ENCODE measurements around the gene SGPP1. TPM values are rescaled to one million over a fixed set of nuclear protein-coding genes. Genes with fewer than 3 reads are reported as not detected.
A peak's percentile ranks its signal among the peaks of the same experiment; 100 is the strongest.

Gene SGPP1
- total and polyA plus RNA-seq, 10 of the 15 experiments (the other 5 are each of a cell fraction or from before 2014, with no cell fraction given): 3.5 to 37.7 (median 25.5) TPM

DNA sequence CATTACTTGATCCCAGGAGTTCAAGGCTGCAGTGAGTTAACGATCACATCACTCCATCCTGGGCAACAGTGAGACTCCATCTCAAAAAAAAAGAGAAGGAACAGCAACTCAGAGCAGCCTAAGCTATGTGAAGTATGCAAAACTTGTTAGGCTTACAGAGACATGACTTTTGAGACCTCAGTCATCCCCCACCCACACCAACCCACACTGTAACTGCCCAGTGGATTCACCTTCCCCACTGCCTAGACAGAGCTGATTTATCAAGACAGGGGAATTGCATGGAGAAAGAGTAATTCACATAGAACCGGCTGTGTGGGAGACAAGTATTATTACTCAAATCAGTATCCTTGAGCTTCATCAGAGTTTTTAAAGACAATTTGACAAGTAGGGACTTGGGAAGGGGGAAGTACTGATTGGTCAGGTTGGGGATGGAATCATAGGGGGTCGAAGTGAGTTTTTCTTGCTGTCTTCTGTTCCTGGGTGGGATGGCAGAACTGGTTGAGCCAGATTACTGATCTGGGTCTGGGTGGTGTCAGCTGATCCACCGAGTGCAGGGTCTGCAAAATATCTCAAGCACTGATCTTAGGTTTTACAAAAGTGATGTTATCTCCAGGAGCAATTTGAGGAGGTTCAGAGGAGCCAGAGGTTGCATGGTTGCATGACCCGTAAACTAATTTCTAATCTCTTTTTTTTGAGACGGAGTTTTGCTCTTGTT lies 80.0 kb downstream of the SGPP1 start (continued):
- TF ChIP-seq RELB (IDR thresholded peaks at IDR 0.05; ENCODE audit: low read depth): 0 out of 2 replicates have a peak, but pooled peaks have one; percentile 36
- no peak for TF ChIP-seq ZNF622 (IDR thresholded peaks at IDR 0.05)
- TF ChIP-seq EZH2 (IDR thresholded peaks at IDR 0.05; ENCODE audit: borderline replicate concordance, control insufficient read depth, low read depth, low read length): no peak
- TF ChIP-seq BACH1 (IDR thresholded peaks at IDR 0.05; ENCODE audit: borderline replicate concordance): no peak
- TF ChIP-seq FOXK2 (IDR thresholded peaks at IDR 0.05): no peak
- no peak for TF ChIP-seq MEF2A (IDR thresholded peaks at IDR 0.05; ENCODE audit: insufficient read depth, low read depth, low read length)
- TF ChIP-seq YBX1 (IDR thresholded peaks at IDR 0.05): no peak
- TF ChIP-seq FOS (IDR thresholded peaks at IDR 0.05; ENCODE audit: borderline replicate concordance, extremely low read depth, insufficient read length): no peak
- TF ChIP-seq, protein P1, sequence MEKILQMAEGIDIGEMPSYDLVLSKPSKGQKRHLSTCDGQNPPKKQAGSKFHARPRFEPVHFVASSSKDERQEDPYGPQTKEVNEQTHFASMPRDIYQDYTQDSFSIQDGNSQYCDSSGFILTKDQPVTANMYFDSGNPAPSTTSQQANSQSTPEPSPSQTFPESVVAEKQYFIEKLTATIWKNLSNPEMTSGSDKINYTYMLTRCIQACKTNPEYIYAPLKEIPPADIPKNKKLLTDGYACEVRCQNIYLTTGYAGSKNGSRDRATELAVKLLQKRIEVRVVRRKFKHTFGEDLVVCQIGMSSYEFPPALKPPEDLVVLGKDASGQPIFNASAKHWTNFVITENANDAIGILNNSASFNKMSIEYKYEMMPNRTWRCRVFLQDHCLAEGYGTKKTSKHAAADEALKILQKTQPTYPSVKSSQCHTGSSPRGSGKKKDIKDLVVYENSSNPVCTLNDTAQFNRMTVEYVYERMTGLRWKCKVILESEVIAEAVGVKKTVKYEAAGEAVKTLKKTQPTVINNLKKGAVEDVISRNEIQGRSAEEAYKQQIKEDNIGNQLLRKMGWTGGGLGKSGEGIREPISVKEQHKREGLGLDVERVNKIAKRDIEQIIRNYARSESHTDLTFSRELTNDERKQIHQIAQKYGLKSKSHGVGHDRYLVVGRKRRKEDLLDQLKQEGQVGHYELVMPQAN (conservative IDR thresholded peaks at IDR 0.05): no peak
- TF ChIP-seq, protein P2, sequence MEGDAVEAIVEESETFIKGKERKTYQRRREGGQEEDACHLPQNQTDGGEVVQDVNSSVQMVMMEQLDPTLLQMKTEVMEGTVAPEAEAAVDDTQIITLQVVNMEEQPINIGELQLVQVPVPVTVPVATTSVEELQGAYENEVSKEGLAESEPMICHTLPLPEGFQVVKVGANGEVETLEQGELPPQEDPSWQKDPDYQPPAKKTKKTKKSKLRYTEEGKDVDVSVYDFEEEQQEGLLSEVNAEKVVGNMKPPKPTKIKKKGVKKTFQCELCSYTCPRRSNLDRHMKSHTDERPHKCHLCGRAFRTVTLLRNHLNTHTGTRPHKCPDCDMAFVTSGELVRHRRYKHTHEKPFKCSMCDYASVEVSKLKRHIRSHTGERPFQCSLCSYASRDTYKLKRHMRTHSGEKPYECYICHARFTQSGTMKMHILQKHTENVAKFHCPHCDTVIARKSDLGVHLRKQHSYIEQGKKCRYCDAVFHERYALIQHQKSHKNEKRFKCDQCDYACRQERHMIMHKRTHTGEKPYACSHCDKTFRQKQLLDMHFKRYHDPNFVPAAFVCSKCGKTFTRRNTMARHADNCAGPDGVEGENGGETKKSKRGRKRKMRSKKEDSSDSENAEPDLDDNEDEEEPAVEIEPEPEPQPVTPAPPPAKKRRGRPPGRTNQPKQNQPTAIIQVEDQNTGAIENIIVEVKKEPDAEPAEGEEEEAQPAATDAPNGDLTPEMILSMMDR (IDR thresholded peaks at IDR 0.05 in 2 of 3, conservative IDR thresholded peaks at IDR 0.05 in 1 of 3; ENCODE audit: control insufficient read depth in 2 of 3, extremely low read depth in 1 of 3, insufficient read depth in 1 of 3, low read depth in 3 of 3, low read length in 3 of 3): no peak
- no peak for TF ChIP-seq CEBPZ (IDR thresholded peaks at IDR 0.05; ENCODE audit: low read depth, low read length)
- no peak for TF ChIP-seq NR2C2 (IDR thresholded peaks at IDR 0.05; ENCODE audit: borderline replicate concordance, control insufficient read depth, insufficient read length, low read depth)
- no peak for TF ChIP-seq MYC (IDR thresholded peaks at IDR 0.05; ENCODE audit: insufficient read depth, insufficient read length, insufficient replicate concordance, low read length, severe bottlenecking)
- TF ChIP-seq GABPA (IDR thresholded peaks at IDR 0.05; ENCODE audit: low read depth): no peak
- 0 out of 2 replicates have a peak, but pooled peaks have one; percentile 29 for TF ChIP-seq NBN (IDR thresholded peaks at IDR 0.05)
- TF ChIP-seq RELA (IDR thresholded peaks at IDR 0.05; ENCODE audit: borderline replicate concordance, partially characterized antibody): no peak
- TF ChIP-seq MEF2B (IDR thresholded peaks at IDR 0.05; ENCODE audit: partially characterized antibody, poor library complexity, severe bottlenecking): no peak
- TF ChIP-seq EGR1 (IDR thresholded peaks at IDR 0.05; ENCODE audit: borderline replicate concordance in 1 of 2, low read depth in 2 of 2, low read length in 2 of 2): peak in 1 of 2 experiments; percentile 38; a peak in 1 of 3 replicates
